ENCODE results near the gene ZNF432. TPM values are rescaled to one million over a fixed set of nuclear protein-coding genes. Genes with fewer than 3 reads are reported as not detected.
A peak's percentile ranks its signal among the peaks of the same experiment; 100 is the strongest.
"Not testable (repeated sequence)": the region's sequence is repeated elsewhere in the genome, so short reads cannot be mapped to it uniquely, and the experiment has no call there.

ZNF432 gene
- total RNA-seq = 10 to 100 TPM; 15.6 to 16.0 TPM

DNA sequence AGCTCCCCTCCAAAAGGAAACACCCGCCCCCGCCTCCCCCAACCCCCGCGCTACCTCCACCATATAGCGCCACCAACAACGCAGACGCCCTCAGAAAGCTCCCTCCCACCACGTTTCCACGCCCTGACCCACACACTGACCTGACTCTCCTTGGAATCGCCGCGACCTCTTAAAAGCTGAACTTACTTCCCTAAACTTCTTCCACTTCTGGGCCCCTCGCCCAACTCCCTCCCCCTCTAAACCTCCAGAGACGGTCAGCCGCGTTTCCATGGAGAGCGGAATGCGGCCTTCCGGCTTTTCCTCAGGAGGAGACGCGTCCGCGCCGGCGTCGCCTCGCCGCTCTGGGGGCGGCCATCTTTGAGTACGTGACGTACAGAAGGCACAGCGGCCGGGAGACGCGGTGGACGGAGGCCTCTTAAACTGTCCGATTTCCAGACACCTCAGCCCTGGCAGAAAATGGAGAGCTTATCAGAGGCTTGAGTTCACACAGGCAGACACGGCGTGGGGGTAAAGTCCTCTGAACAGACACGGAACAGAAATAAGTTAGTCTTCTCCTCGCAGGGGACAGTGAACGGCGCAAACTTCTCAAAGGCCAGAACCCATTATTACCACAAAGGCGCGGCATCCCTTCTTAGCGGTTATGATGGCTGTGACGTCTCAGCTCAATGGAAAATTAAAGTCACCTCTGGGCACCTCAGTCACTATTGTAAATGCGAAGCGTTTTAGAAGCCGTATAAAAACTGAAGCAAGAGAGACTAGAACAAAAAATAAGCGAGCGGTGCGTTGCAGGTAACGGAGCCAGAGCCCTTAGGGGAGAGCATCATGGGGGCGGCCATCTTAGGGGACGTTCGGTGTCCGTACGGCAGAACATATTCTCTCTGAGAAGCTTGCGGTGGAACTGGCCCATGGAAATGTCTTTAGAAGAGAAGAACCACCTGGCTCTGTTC, at the start of gene ZNF432:
TSS of gene ZNF432 (minus strand) at position 284 of the 947 bp plus-strand sequence. CDS start 1,970 bp downstream, outside the sequence.
- peaks cover 83% of the 10 kb centered on the region for H3K36me3 Mint-ChIP-seq (ENCODE audit: low read depth)
- DNase-seq = peak; percentile 87
- ChIA-PET POLR2A (interaction anchor here (0.6 to 1.7 kb wide), 7 partner anchors 9 to 144 kb away, joined by 3 to 10 read pairs (median 4); partner anchors contain the start of genes ZNF614, ZNF615, ZNF649 and ZNF836), CTCF (no interaction called here)
- H3K4me1 Mint-ChIP-seq (ENCODE audit: low read depth) = peaks cover 20% of the 10 kb centered on the region
- H3K9me3 Mint-ChIP-seq (ENCODE audit: insufficient read depth) = peaks cover 52% of the 10 kb centered on the region
- peak within 1 kb of the TSS; percentile 96 for H3K27ac Mint-ChIP-seq
- peak within 1 kb of the TSS; percentile 95 for H3K4me3 Mint-ChIP-seq
- ATAC-seq = peak; percentile 92
- no peaks in the 10 kb centered on the region for H3K27me3 Mint-ChIP-seq (ENCODE audit: low read depth)

DNA sequence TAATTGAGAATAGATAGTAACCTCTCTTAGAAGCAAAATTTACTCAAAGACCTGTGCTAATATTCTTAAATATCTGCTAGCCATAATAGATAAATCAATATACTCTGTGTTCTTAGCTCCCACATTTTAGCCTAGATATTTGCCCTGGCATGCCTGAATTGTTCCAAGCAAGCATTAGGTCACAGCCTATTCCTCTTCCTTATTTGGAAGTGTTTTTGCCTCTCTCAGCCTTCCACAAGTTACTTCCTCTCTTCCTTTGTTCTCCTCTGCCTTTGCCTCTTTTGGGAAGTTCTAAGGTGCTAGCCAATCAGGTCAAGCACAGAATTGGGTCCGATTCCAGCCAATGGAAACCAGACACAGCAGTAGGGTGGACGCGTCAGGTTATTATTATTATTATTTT, 47.8 kb upstream of the ZNF432 start:
- ATAC-seq; DNase-seq; H3K27me3 Mint-ChIP-seq (ENCODE audit: low read depth); CTCF ChIA-PET; POLR2A ChIA-PET: not testable (repeated sequence)
- Mint-ChIP-seq H3K4me1 (ENCODE audit: low read depth) (peaks cover 27% of the 10 kb centered on the region), H3K4me3 (peak overlapping the region; percentile 96), H3K27ac (peak overlapping the region; percentile 28), H3K36me3 (ENCODE audit: low read depth) (peaks cover 57% of the 10 kb centered on the region), H3K9me3 (ENCODE audit: insufficient read depth) (peaks cover 58% of the 10 kb centered on the region)

DNA sequence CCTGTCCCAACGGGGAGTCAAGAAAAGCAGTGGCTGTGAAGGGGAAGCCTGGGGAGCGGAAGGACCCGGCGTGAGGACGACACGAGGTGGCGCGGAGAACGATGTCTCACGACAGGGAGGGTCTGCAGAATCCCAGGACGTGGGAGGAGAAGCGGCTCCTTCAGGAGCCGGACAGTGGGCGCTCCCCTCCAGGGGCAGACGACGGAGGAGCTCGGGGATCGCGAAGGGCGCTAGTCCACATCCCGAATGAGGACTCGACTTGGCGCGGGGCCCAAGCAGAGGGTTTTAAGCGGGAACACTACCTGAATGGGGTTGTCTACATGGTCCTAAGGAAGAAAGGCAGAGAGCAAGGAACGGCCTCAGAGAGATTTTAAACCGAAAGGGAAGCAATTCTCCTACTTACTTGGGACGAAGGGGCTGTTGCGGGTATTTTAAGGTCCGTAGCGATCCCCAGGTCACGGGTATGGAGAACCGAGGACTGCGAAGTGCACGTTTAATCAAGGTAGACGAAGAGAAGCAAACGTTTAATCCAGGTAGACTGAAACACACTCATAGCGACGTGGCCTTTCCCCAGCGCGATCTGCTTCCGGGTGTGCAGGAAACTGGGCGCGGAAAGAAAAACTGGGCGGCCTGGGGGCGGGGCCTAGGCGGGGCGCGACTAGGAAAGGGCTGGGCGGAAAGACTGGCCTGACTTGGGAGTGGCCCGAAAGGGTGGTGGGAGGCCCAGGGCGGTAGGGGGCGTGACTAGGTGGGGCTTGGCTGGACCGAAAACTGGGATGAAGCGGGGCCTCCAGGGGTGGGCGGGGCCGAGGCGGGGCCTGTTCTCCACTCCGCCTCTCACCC, 46.8 kb upstream of the ZNF432 start, which contains the start of gene ZNF841:
TSS of gene ZNF841 (minus strand) at position 594 of the 843 bp plus-strand sequence. CDS start 10,964 bp downstream, outside the sequence.
- Mint-ChIP-seq H3K4me3 (peak within 1 kb of the TSS; percentile 96), H3K36me3 (ENCODE audit: low read depth) (peaks cover 67% of the 10 kb centered on the region), H3K9me3 (ENCODE audit: insufficient read depth) (peaks cover 65% of the 10 kb centered on the region), H3K27me3 (ENCODE audit: low read depth) (no peaks in the 10 kb centered on the region), H3K27ac (peak within 1 kb of the TSS; percentile 96), H3K4me1 (ENCODE audit: low read depth) (peaks cover 31% of the 10 kb centered on the region)
- ATAC-seq (peak; percentile 94), DNase-seq (peak; percentile 93)
- ChIA-PET CTCF (no interaction called here), POLR2A (no interaction called here)

DNA sequence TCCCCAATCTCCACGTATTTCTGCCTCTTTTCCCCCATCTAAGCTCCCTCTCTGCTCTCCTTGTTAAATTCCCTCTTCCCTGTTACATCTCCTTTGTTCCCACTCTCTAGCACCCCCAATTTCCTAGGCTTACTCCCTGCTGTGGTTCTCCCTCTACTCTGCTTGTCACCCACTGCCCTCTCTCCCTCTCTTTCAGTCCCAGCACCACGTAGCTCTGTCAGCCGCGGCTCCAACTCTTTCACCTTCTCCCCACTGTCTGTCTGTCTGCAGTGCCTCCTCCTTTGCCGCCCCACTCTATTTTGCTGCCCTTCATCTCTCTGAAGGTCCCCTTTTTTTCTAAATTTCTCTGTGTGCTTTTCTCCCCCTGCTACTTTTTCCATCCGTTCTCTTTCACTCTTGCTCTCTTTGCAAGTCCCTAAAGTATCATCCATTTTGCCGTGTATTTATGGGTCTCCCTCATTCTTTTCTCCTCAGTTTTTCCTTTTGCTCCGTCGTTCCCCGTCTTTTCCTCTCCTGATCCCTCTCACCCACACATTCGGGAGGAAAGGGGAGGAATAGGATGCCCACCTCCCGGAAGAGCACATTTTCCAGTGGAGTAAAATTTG, 46.0 kb upstream of the ZNF432 start:
- H3K27me3 Mint-ChIP-seq (ENCODE audit: low read depth) = no peaks in the 10 kb centered on the region
- peak overlapping the region; percentile 96 for H3K4me3 Mint-ChIP-seq
- H3K9me3 Mint-ChIP-seq (ENCODE audit: insufficient read depth) = peaks cover 67% of the 10 kb centered on the region
- H3K27ac Mint-ChIP-seq = peak overlapping the region; percentile 96
- peaks cover 75% of the 10 kb centered on the region for H3K36me3 Mint-ChIP-seq (ENCODE audit: low read depth)
- ChIA-PET POLR2A (interaction anchor here (1.3 kb wide), 1 partner anchor 9 kb away, joined by 4 read pairs; no protein-coding TSS in a partner anchor), CTCF (no interaction called here)
- peak; percentile 24 for DNase-seq
- ATAC-seq = peak; percentile 11
- peaks cover 34% of the 10 kb centered on the region for H3K4me1 Mint-ChIP-seq (ENCODE audit: low read depth)

DNA sequence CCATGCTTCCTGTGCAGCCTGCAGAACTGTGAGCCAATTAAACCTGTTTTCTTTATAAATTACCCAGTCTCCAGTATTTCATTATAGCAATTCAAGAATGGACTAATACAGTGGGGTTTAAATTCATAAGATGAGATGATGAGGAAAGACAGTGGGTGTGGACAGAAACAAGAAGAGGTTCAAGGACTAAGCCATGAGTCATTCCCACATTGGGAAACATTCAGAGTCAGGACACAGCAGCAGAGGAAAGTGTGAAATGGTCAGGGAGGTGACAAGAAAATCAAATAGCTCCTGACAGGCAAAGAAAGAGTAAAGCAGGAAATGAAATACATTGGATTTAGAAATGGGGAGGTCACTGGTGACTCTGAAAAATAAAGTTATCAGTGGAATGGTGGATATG, 37.8 kb upstream of the ZNF432 start:
- Mint-ChIP-seq H3K4me3 (no peak overlapping the region), H3K4me1 (ENCODE audit: low read depth) (peaks cover 14% of the 10 kb centered on the region), H3K36me3 (ENCODE audit: low read depth) (peaks cover 97% of the 10 kb centered on the region), H3K9me3 (ENCODE audit: insufficient read depth) (peaks cover 70% of the 10 kb centered on the region), H3K27ac (peak overlapping the region; percentile 27), H3K27me3 (ENCODE audit: low read depth) (no peaks in the 10 kb centered on the region)
- ChIA-PET CTCF (no interaction called here), POLR2A (no interaction called here)
- ATAC-seq (no peak), DNase-seq (no peak)

DNA sequence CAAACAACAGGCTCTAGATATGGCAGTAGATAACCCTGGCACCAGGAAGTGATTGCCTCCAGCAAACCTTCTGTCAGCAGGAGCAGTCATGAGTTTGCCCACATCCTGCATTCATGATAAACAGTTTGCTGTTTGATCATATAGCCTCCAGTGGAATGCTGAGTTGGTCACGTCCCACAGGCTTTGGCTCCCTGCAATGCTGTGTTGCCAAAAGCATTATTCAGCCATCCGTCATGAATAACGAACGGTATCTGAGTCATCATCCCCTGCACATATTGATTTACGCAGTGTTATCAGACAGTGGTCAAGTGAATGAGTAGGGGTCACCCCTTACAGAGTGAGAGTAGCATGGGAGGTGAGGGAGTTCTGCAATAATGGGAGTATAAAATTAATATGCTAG, 21.9 kb upstream of the ZNF432 start:
- POLR2A ChIA-PET = no interaction called here
- Mint-ChIP-seq H3K4me3 (no peak overlapping the region), H3K27me3 (ENCODE audit: low read depth) (no peaks in the 10 kb centered on the region), H3K9me3 (ENCODE audit: insufficient read depth) (peaks cover 70% of the 10 kb centered on the region), H3K36me3 (ENCODE audit: low read depth) (peaks cover 99% of the 10 kb centered on the region), H3K27ac (no peak overlapping the region), H3K4me1 (ENCODE audit: low read depth) (no peaks in the 10 kb centered on the region)
- DNase-seq (no peak), ATAC-seq (no peak)
- CTCF ChIA-PET = no interaction called here

DNA sequence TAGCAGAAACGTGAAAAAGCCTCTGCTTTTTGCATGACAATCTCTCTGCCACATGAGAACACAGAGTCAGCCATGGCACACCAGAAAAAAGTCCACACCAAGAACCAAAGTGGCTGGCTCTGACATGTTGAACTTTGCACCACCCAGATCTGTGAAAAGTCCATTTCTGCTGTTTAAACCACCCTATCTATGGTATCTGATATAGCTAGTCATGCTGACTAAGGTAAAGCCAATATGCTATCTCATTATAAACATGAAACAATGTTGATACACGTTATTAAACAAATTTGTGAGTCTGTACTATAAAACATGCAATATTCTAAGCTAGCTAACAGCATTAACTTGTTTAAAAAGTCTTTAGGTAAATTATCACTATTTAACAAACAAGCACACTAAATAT, 21.0 kb upstream of the ZNF432 start:
- ChIA-PET POLR2A (no interaction called here), CTCF (no interaction called here)
- no peak overlapping the region for H3K27ac Mint-ChIP-seq
- ATAC-seq = no peak
- peaks cover 99% of the 10 kb centered on the region for H3K36me3 Mint-ChIP-seq (ENCODE audit: low read depth)
- peaks cover 70% of the 10 kb centered on the region for H3K9me3 Mint-ChIP-seq (ENCODE audit: insufficient read depth)
- H3K4me3 Mint-ChIP-seq = no peak overlapping the region
- H3K4me1 Mint-ChIP-seq (ENCODE audit: low read depth) = no peaks in the 10 kb centered on the region
- DNase-seq = no peak
- no peaks in the 10 kb centered on the region for H3K27me3 Mint-ChIP-seq (ENCODE audit: low read depth)

DNA sequence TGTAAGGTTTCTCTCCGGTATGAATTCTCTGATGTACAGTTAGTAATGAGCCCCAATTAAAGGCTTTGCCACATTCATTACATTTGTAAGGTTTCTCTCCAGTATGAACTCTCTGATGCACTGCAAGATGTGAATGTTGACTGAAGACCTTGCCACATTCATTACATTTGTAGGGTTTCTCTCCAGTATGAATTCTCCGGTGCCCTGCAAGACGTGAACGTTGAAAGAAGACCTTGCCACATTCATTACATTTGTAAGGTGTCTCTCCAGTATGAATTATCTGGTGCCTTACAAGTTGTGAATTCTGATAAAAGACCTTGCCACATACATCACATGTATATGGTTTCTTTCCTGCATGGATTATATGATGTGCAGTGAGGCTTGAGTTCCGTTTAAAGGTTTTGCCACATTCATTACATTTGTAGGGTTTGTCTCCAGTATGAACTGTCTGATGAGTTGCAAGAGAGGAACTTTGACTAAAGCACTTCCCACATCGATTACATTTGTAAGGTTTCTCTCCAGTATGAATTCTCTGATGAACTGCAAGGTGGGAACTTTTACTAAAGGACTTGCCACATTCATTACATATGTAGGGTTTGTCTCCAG, 17.7 kb upstream of the ZNF432 start:
- no peak overlapping the region for H3K4me3 Mint-ChIP-seq
- POLR2A ChIA-PET = no interaction called here

DNA sequence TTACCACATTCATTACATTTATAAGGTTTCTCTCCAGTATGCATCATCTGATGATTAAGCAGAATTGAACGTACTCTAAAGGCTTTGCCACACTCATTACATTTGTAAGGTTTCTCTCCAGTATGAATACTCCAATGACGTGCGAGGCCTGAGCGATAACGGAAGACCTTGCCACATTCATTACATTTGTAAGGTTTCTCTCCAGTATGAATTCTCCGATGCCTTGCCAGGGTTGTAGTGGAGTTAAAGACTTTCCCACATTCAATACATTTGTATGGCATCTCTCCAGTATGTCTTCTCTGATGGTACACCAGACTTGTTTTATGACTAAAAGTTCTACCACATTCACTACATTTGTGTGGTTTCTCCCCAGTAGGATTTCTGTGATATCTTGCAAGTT, 16.8 kb upstream of the ZNF432 start:
- Mint-ChIP-seq H3K9me3 (ENCODE audit: insufficient read depth) (peaks cover 61% of the 10 kb centered on the region), H3K4me3 (no peak overlapping the region), H3K4me1 (ENCODE audit: low read depth) (no peaks in the 10 kb centered on the region), H3K36me3 (ENCODE audit: low read depth) (peaks cover 90% of the 10 kb centered on the region), H3K27ac (no peak overlapping the region), H3K27me3 (ENCODE audit: low read depth) (no peaks in the 10 kb centered on the region)
- ChIA-PET CTCF (no interaction called here), POLR2A (no interaction called here)
- DNase-seq (no peak), ATAC-seq (no peak)

More for the DNA sequence above, 17.7 kb upstream of the ZNF432 start:
- Mint-ChIP-seq H3K9me3 (ENCODE audit: insufficient read depth) (peaks cover 62% of the 10 kb centered on the region), H3K27ac (no peak overlapping the region), H3K36me3 (ENCODE audit: low read depth) (peaks cover 92% of the 10 kb centered on the region), H3K4me1 (ENCODE audit: low read depth) (no peaks in the 10 kb centered on the region), H3K27me3 (ENCODE audit: low read depth) (no peaks in the 10 kb centered on the region)
- no peak for ATAC-seq
- DNase-seq = no peak
- CTCF ChIA-PET = no interaction called here

DNA sequence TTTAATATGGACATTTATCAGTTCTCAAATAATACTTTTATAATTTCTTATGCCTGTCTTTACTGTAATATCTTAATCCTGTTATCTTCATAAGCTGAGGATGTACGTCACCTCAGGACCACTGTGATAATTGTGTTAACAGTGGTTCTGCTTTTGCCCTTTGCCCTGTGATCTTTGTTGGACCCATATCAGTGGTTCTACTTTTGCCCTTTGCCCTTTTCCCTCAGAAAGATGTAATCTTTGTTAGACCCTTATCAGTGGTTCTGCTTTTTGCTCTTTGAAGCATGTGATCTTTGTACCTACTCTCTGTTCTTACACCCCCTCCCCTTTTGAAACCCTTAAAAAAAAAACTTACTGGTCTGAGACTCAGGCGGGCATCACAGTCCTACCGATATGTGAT, 7.8 kb upstream of the ZNF432 start:
- DNase-seq; CTCF ChIA-PET; POLR2A ChIA-PET; H3K27me3 Mint-ChIP-seq (ENCODE audit: low read depth); ATAC-seq; H3K27ac Mint-ChIP-seq; H3K4me3 Mint-ChIP-seq; H3K4me1 Mint-ChIP-seq (ENCODE audit: low read depth): not testable (repeated sequence)
- Mint-ChIP-seq H3K9me3 (ENCODE audit: insufficient read depth) (peaks cover 62% of the 10 kb centered on the region), H3K36me3 (ENCODE audit: low read depth) (peaks cover 73% of the 10 kb centered on the region)

DNA sequence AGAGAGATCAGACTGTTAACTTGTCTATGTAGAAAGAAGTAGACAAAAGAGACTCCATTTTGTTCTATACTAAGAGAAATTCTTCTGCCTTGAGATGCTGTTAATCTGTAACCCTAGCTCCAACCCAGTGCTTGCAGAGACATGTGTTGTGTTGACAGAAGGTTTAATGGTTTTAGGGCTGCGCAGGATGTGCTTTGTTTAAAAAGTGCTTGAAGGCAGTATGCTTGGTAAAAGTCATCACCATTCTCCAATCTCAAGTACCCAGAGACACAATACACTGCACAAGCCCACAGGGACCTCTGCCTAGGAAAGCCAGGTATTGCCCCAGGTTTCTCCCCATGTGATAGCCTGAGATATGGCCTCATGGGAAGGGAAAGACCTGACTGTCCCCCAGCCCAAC, 3.1 kb upstream of the ZNF432 start:
- DNase-seq; H3K27ac Mint-ChIP-seq; CTCF ChIA-PET; H3K4me3 Mint-ChIP-seq; H3K27me3 Mint-ChIP-seq (ENCODE audit: low read depth); ATAC-seq; POLR2A ChIA-PET: not testable (repeated sequence)
- Mint-ChIP-seq H3K4me1 (ENCODE audit: low read depth) (peaks cover 20% of the 10 kb centered on the region), H3K9me3 (ENCODE audit: insufficient read depth) (peaks cover 52% of the 10 kb centered on the region), H3K36me3 (ENCODE audit: low read depth) (peaks cover 82% of the 10 kb centered on the region)
